Stimulated activated CD8-positive, alpha-beta memory T cell treated with anti-CD3 and anti-CD28 coated beads, Interleukin-7, amount 100 ng/mL, for 4 hours (primary cell): ENCODE measurements around the gene MOB3B.

Experiments
- DNase-seq, 2 donors: peaks; one replicate each; pipeline ENCODE4 v3.0.0-alpha.2; 2020; ENCODE audit warnings: low read depth in 2 of 2

Gene MOB3B

GRCh38 chr9:27541740-27542139 lies 12.1 kb upstream of the MOB3B start:
- no peak for DNase-seq

DNA sequence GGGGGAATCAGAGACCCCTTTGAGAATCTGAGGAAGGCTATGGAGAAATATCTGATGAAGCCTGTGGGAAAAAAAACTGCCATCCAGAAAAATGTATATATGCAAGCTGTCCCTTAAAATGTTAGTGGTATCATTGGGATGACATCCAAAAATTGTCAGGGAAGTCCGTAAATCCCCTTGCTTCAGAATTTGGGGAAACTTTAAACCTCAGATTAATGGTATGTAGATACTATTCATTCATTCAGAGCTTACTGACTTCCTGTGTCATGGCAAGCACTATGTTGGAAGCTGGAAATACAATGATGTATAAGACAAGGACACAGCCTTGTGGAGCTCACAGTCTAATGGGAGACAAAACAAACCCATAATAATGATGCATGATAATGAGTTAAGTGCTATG lies 10.9 kb upstream of the MOB3B start:
- DNase-seq, result no peak

GRCh38 chr9:27539479-27540441 lies 10.1 kb upstream of the MOB3B start:
- DNase-seq, result no peak

DNA sequence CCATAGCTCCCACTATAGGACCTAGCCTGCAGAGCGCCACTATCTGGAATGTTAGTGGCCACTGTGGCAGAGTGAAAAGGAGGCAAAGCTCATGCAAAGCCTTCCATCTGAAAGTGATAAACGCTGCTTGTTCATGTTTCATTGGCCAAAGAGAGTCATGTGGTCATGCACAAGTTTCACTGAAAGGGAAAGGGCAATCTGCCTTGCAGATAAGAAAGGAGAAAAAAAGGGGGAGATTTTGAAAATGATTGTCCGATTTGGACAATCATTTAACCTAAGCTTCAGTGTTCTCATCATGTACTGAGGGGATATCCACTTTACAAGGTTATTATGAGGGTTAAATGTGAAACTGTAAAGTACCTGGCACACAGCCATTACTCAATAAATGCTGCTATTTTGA lies 9.0 kb upstream of the MOB3B start:
- DNase-seq, result no peak

GRCh38 chr9:27537756-27538155 lies 8.1 kb upstream of the MOB3B start:
- DNase-seq, result no peak

DNA sequence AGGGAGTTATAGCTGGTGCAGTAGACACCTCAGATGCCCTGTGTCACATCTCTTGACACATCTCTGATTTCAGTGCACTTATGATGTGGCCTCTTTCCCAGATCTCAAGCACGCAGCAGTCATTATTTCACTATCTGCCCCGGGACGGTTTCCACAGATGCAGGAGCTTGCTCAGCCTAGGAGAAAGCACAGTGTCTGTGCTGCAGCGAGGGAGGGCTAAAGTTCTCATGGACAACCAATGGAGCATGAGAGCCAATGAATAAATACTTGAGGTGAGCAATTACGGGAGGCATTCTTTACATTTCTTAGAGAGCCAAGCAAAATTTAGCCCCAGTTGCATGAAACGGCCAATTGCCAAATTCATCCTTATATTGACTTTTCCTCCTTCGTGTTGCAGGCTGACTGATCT lies 7.4 kb upstream of the MOB3B start:
- no peak for DNase-seq

DNA sequence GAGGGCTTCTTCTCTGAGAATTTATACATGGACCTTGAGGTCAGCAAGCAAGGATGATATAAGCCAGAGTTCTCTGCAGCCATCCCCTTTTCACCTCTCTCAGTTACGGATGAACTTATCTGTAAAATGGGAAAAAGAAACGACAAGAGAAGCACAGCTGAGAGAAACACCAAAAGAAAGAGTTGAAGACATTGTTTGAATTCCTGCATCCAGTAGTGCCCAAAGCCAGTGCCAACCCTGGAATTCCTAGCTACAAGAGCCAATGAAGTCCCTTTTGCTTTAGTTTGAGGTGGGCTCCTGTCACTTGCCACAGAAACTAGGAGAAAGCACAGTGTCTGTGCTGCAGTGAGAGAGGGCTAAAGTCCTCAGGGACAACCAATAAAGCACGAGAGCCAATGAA lies 6.6 kb upstream of the MOB3B start:
- DNase-seq, result no peak

- no peak for DNase-seq
Observed at GRCh38 chr9:27535701-27536118, 6.1 kb upstream of the MOB3B start.

GRCh38 chr9:27534658-27535209 lies 5.1 kb upstream of the MOB3B start:
- no peak for DNase-seq

DNA sequence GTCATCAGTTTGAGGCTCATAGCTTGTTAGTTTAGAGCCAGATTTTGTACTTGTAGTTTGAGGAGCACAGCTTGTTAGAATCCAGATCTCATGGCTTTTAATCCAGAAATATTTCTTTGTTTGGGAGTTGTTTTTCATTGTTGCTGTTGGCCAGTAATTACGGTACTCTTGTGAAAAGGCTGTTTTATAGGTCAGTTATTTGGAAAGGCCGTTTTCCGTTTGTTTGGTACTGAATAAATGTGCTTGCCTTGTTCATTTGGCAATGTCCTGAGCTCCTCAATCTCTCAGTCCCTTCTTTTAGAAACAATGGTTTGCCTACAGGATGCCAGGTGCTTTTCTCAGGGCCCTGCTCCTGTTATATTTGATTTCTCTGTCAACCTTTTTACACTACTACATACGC lies 4.5 kb upstream of the MOB3B start:
- DNase-seq, result no peak

DNA sequence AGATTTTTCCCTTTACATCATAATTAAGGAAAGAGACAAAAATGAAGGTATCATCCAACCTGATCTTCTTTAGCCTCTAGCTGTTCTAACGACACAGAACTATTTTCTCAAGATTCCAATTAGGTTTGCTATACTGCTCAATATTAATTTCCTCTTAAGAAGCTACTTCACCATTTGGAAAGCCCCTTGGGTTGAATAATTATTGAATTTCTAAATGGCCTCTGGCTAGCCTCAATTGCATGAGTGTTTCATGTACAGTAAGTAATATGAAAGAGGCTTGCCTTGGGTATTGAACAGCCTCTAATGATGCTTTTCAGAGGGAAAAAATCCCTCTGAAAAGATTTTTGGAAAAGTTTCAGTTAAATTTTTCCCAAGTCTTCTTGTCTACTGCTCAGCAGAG lies 3.7 kb upstream of the MOB3B start:
- no peak for DNase-seq

DNA sequence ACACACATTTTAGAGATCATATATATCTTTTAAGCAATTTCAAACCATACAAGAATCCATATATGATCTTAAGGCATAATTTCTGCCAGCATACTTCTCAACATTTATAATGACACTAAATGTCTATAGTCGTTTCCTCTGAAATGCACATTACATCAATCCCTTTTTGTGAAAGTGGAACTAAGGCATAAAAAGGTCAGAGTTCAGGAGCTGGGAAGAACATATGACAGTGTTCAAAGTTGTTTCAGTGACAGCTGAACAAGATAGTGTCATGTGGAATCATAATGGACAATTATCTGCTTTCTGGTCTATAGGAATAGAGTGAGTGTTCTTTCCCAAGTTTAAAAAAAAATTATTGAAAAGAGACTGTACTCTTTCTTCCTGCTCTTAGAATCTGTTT lies 2.4 kb upstream of the MOB3B start:
- no peak for DNase-seq

DNA sequence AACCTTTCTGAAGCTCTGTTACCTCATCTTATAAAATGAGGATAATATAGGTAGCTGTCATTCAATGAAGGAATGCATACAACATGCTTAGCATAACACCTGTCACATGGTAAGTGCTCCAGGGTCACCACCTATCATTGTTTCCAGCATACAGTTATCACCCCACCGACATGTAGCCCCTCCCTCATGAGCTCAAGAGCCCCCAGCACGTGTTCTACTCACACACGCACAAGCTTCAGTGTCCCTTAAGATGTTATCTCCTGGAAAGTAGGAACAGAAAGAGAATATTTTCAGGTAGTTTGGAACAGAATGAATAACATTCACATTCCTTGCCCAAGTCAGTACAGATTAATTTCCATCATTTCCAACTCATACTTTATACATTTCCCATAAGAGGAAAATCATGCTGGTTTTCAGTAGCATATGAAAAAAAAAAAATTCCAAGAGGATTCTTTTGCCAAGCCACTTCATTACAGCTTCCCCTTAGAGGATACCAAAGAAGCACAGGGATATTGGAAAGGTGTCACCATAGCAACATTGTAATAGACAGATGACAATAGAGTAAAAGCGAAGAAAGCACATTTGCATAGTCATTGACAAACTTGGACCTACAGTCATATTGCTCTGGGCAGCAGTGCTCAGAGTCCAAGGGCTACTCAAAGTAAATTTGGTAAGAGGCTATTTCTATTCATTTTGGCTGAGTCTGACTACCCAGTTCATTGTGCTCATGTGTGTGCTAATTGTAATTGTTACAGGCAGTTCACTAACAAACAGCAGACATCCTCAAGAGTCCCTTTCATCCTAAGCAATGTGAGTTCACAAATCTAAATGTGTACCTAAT lies 1.5 kb upstream of the MOB3B start:
- no peak for DNase-seq

DNA sequence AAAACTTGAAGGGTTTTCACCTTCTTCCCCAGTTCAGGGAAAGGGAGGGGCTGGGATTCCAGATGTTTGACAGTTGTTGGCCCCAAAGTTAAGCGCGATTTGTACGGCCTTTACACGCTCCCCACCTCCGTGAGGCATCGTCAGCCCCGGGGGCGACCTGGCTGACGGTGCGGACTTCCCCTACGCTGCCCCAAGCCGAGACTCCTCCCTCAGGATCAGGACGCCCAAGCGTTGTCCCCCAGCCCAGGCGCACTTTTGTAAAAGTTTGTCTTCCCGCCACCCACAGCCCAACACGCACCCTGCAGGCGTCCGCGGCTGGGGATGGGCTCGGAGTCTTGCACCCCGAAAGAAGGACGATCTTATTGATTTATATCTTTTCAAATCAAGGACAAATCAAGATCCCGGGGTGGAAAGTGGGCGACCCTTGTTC lies 713 bp downstream of the MOB3B start:
- peak in 1 of 2 donors; percentile 43 for DNase-seq

GRCh38 chr9:27528076-27528885 lies 1.3 kb downstream of the MOB3B start:
- DNase-seq, result peak; percentile 14 to 43

GRCh38 chr9:27527702-27528075 lies 1.9 kb downstream of the MOB3B start:
- DNase-seq, result no peak

GRCh38 chr9:27524236-27524635 lies 5.4 kb downstream of the MOB3B start, which contains the start of gene IFNK:
TSS of gene IFNK (plus strand) at chr9:27524290. CDS start at chr9:27524337, 47 bp downstream.
- DNase-seq, result no peak

DNA sequence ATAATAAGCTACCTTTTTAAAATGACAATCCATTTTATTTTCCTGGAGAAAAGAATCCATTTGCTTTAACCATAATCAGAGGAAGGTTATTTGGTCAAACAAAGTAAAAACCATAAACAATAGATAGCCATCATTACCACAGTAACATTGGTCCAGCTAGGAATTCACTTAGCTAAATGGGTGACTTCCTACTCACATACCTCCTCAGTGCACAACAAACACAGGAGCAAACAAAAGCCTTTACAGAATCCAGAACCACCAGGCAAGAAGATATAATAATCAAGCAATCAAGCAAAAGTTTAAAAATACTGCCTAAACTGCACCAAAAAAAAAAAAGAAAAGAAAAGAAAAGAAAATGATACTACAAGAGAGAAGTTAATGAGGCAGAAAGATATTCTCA lies 6.5 kb downstream of the MOB3B start:
- no peak for DNase-seq

- DNase-seq, result no peak
Observed at GRCh38 chr9:27520986-27521385, 8.6 kb downstream of the MOB3B start.

GRCh38 chr9:27519466-27520465 lies 9.8 kb downstream of the MOB3B start:
- DNase-seq, result no peak
